ENCODE results near the gene TRHDE.

TRHDE gene

GRCh38 chr12:72338437-72338836, 66.3 kb downstream of the TRHDE start:
- Histone ChIP-seq H3K4me3 (ENCODE audit: low read depth, low read length) (no peak overlapping the region), H3K9me3 (ENCODE audit: severe bottlenecking) (no peaks in the 10 kb centered on the region), H3K36me3 (no peaks in the 10 kb centered on the region), H3K27ac (no peak overlapping the region), H3K27me3 (ENCODE audit: insufficient read depth, low read depth, severe bottlenecking) (no peaks in the 10 kb centered on the region)
- no peak for DNase-seq
- no peak for TF ChIP-seq CTCF (IDR thresholded peaks at IDR 0.05; ENCODE audit: low read depth, low read length)

- H3K4me3 ChIP-seq (ENCODE audit: low read depth, low read length), result no peak overlapping the region
- H3K27ac ChIP-seq, result no peak overlapping the region
- peak; percentile 72 for DNase-seq
- H3K36me3 ChIP-seq, result no peaks in the 10 kb centered on the region
- H3K9me3 ChIP-seq (ENCODE audit: severe bottlenecking), result no peaks in the 10 kb centered on the region
- H3K27me3 ChIP-seq (ENCODE audit: insufficient read depth, low read depth, severe bottlenecking), result no peaks in the 10 kb centered on the region
- peak; percentile 71 for TF ChIP-seq CTCF (IDR thresholded peaks at IDR 0.05; ENCODE audit: low read depth, low read length)
These were observed 74.3 kb downstream of the TRHDE start for GRCh38 chr12:72346363-72346944.

- no peak overlapping the region for H3K4me3 ChIP-seq (ENCODE audit: low read depth, low read length)
- no peaks in the 10 kb centered on the region for H3K36me3 ChIP-seq
- TF ChIP-seq CTCF (IDR thresholded peaks at IDR 0.05; ENCODE audit: low read depth, low read length), result no peak
- no peak for DNase-seq
- H3K9me3 ChIP-seq (ENCODE audit: severe bottlenecking), result no peaks in the 10 kb centered on the region
- no peak overlapping the region for H3K27ac ChIP-seq
- H3K27me3 ChIP-seq (ENCODE audit: insufficient read depth, low read depth, severe bottlenecking), result no peaks in the 10 kb centered on the region
These were observed 77.3 kb downstream of the TRHDE start for GRCh38 chr12:72349491-72349890.

GRCh38 chr12:72359416-72359815, 87.2 kb downstream of the TRHDE start:
- H3K36me3 ChIP-seq, result no peaks in the 10 kb centered on the region
- no peaks in the 10 kb centered on the region for H3K9me3 ChIP-seq (ENCODE audit: severe bottlenecking)
- TF ChIP-seq CTCF (IDR thresholded peaks at IDR 0.05; ENCODE audit: low read depth, low read length), result no peak
- H3K27ac ChIP-seq, result no peak overlapping the region
- no peak for DNase-seq
- H3K4me3 ChIP-seq (ENCODE audit: low read depth, low read length), result no peak overlapping the region
- no peaks in the 10 kb centered on the region for H3K27me3 ChIP-seq (ENCODE audit: insufficient read depth, low read depth, severe bottlenecking)

- no peak overlapping the region for H3K4me3 ChIP-seq (ENCODE audit: low read depth, low read length)
These were observed 93.0 kb downstream of the TRHDE start for GRCh38 chr12:72365151-72365550.

More at GRCh38 chr12:72365151-72365550, 93.0 kb downstream of the TRHDE start:
- H3K36me3 ChIP-seq, result no peaks in the 10 kb centered on the region
- DNase-seq, result no peak
- H3K9me3 ChIP-seq (ENCODE audit: severe bottlenecking), result no peaks in the 10 kb centered on the region
- no peak for TF ChIP-seq CTCF (IDR thresholded peaks at IDR 0.05; ENCODE audit: low read depth, low read length)
- H3K27ac ChIP-seq, result no peak overlapping the region
- peaks cover 5% of the 10 kb centered on the region for H3K27me3 ChIP-seq (ENCODE audit: insufficient read depth, low read depth, severe bottlenecking)

All from WERI-Rb-1 (cell line).